ENCODE measurements around the gene LCE1C. TPM values are rescaled to one million over a fixed set of nuclear protein-coding genes. Genes with fewer than 3 reads are reported as not detected.

The LCE1C gene
- total and polyA plus RNA-seq, 2 of the 8 experiments (the other 6 are each of a cell fraction or from before 2014, with no cell fraction given), result not detected

DNA sequence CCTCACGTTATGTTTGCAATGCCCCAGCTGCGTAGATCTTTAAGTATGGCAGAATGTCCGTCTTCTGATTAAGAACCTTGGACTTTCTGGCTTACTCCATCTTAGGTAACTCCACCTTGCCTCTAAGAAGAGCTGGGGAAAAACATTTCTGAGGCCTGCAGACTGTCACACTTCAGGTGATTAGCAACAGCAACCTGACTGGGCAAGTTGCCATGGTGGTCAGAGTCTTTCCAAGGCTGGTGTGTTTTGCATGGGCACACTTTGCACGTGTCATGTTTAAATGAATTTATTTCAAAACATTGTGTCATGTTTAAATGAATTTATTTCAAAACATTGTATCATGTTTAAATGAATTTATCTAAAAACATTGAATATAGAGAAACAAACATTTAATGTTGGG is 47.8 kb downstream of the LCE1C start:
- ChIA-PET POLR2A (ENCODE audit: partially characterized antibody) (no interaction called here), CTCF (ENCODE audit: partially characterized antibody) (no interaction called here)
- Histone ChIP-seq H3K18ac (ENCODE audit: extremely low read depth, low read length) (no peak overlapping the region), H3K23ac (ENCODE audit: insufficient read length) (no peak overlapping the region), H3K79me1 (ENCODE audit: low read depth, low read length) (no peaks in the 10 kb centered on the region), H2AFZ (ENCODE audit: low read length) (no peak overlapping the region), H3K27ac (ENCODE audit: low read depth, low read length) (no peak overlapping the region), H2AK5ac (ENCODE audit: low read depth, low read length) (no peak overlapping the region), H3K4me2 (ENCODE audit: insufficient read depth in 1 of 2, low read depth in 2 of 2, low read length in 2 of 2) (no peak overlapping the region), H3K4me3 (ENCODE audit: extremely low read depth in 1 of 4, insufficient read depth in 2 of 4, low read depth in 3 of 4, low read length in 4 of 4) (no peak overlapping the region), H2BK12ac (ENCODE audit: low read depth, low read length) (no peak overlapping the region), H3K27me3 (replicated peaks in 1 of 4; ENCODE audit: control insufficient read depth in 3 of 4, extremely low read depth in 1 of 4, insufficient read depth in 3 of 4, low read length in 3 of 4) (no peaks in the 10 kb centered on the region), H2BK15ac (ENCODE audit: low read length) (no peak overlapping the region), H3K9ac (replicated peaks in 1 of 4; ENCODE audit: extremely low read depth in 1 of 4, low read depth in 3 of 4, low read length in 3 of 4) (no peak overlapping the region), H3K4me1 (replicated peaks in 1 of 4; ENCODE audit: control insufficient read depth in 3 of 4, insufficient read depth in 4 of 4, low read length in 3 of 4) (no peaks in the 10 kb centered on the region), H4K8ac (ENCODE audit: extremely low read depth, insufficient read depth, low read length) (no peak overlapping the region), H3K23me2 (ENCODE audit: low read depth, low read length) (no peaks in the 10 kb centered on the region), H3K79me2 (ENCODE audit: control insufficient read depth in 1 of 2, insufficient read depth in 2 of 2, low read length in 2 of 2) (no peaks in the 10 kb centered on the region), H4K20me1 (replicated peaks in 1 of 2; ENCODE audit: control insufficient read depth in 1 of 2, insufficient read depth in 2 of 2, low read length in 2 of 2) (no peaks in the 10 kb centered on the region), H2BK5ac (ENCODE audit: low read depth, low read length) (no peak overlapping the region), H3K36me3 (ENCODE audit: control insufficient read depth in 2 of 4, insufficient read depth in 4 of 4, low read length in 3 of 4) (no peaks in the 10 kb centered on the region), H3K4ac (replicated peaks; ENCODE audit: insufficient read length, low read depth, low read length) (no peak overlapping the region), H3K9me3 (ENCODE audit: insufficient read depth in 2 of 2, low read depth in 1 of 2, low read length in 1 of 2) (peaks cover 77 to 86% of the 10 kb centered on the region in 2 experiments), H3K14ac (ENCODE audit: insufficient read length) (no peak overlapping the region), H3K56ac (replicated peaks; ENCODE audit: insufficient read length, low read depth, low read length) (no peak overlapping the region), H4K5ac (ENCODE audit: insufficient read length, low read depth, low read length) (no peak overlapping the region), H2BK20ac (ENCODE audit: low read length) (no peak overlapping the region), H2BK120ac (replicated peaks; ENCODE audit: low read depth, low read length) (no peak overlapping the region), H4K91ac (replicated peaks; ENCODE audit: insufficient read length, low read length) (no peak overlapping the region)
- DNase-seq (ENCODE audit: low read depth in 1 of 2, low spot score in 2 of 2) (no peak), FAIRE-seq (no peak)
- WGBS, 2 experiments (ENCODE audit: extremely low coverage in 1 of 2, insufficient coverage in 1 of 2, insufficient read length in 1 of 2, insufficient replicate concordance in 2 of 2, low coverage in 1 of 2, low lambda C conversion rate in 2 of 2, missing lambda C conversion rate in 1 of 2), result 60% methylated on average over 4 of the region's 4 CpGs; no CpG with 5 or more reads in 1 of the 2 experiments
- TF ChIP-seq CBX5 (IDR thresholded peaks at IDR 0.05; ENCODE audit: low read depth, low read length) (no peak), EGR1 (IDR thresholded peaks at IDR 0.05; ENCODE audit: borderline replicate concordance, low read depth, low read length) (no peak), TAF7 (optimal IDR thresholded peaks at IDR 0.05; ENCODE audit: borderline replicate concordance, low read depth, low read length) (no peak), USF2 (IDR thresholded peaks at IDR 0.05; ENCODE audit: low read length) (no peak), SP4 (IDR thresholded peaks at IDR 0.05; ENCODE audit: low read length) (no peak), SRF (IDR thresholded peaks at IDR 0.05; ENCODE audit: low read depth, low read length) (no peak), RNF2 (IDR thresholded peaks at IDR 0.05; ENCODE audit: borderline replicate concordance, low read depth, low read length, missing control alignments, poor library complexity, severe bottlenecking) (no peak), CREB1 (IDR thresholded peaks at IDR 0.05) (no peak), EZH2 (IDR thresholded peaks at IDR 0.05; ENCODE audit: low read depth, low read length, severe bottlenecking) (no peak), SIN3A (conservative IDR thresholded peaks at IDR 0.05 in 1 of 2, IDR thresholded peaks at IDR 0.05 in 1 of 2; ENCODE audit: low read depth in 1 of 2, low read length in 2 of 2) (no peak), SAP30 (IDR thresholded peaks at IDR 0.05; ENCODE audit: insufficient read depth, insufficient replicate concordance, low read length) (no peak)
